Ovary (tissue), 3 donors: ENCODE results near the gene GTF2H3.

Experiments used
- CTCF ChIP-seq, 3 donors: fragments of 450-650 bp in 2 of 3; fragments of 200-600 bp in 1 of 3; IDR thresholded peaks; one replicate each; pipeline versions ENCODE4 v1.5.1 to v1.8.0; 2016 to 2022; ENCODE audit warnings: antibody characterized with exemption in 3 of 3, mild to moderate bottlenecking in 1 of 3
- EP300 ChIP-seq: sonication (generic); formaldehyde crosslinking; IDR thresholded peaks from one replicate; pipeline ENCODE4 v1.6.1; 2017; ENCODE audit warnings: antibody characterized with exemption
- POLR2A ChIP-seq: fragments of 450-650 bp; IDR thresholded peaks from one replicate; pipeline ENCODE4 v1.6.1; 2017; ENCODE audit warnings: antibody characterized with exemption, mild to moderate bottlenecking, moderate library complexity
- donor health status: DM: no; HTN: no; CAD: no.

GRCh38 chr12:123621619-123622530 is 11.8 kb upstream of the GTF2H3 start:
- TF ChIP-seq CTCF (IDR thresholded peaks at IDR 0.05) (no peak), EP300 (no peak), POLR2A (no peak)
